ENCODE results near the gene WBP11. TPM values are rescaled to one million over a fixed set of nuclear protein-coding genes. Genes with fewer than 3 reads are reported as not detected.

The WBP11 gene
- total RNA-seq, 1 experiment from 2014 or later, result 108 TPM

- peak; percentile 59 for DNase-seq
- Mint-ChIP-seq H3K36me3 (ENCODE audit: insufficient read depth in 1 of 3, low read depth in 3 of 3) (peaks cover 18 to 33% (median 26%) of the 10 kb centered on the region in 3 experiments), H3K27me3 (ENCODE audit: low read depth) (peaks cover 5% of the 10 kb centered on the region; the same call in 1 of the 2 replicates), H3K9me3 (peaks cover 7 to 9% of the 10 kb centered on the region in 2 experiments; a peak in 4 of 5 replicates), H3K4me3 (peak overlapping the region; percentile 96 to 98), H3K4me1 (peaks cover 18 to 29% of the 10 kb centered on the region in 2 experiments), H3K27ac (peak overlapping the region; percentile 52 to 99 (median 79); a peak in 4 of 7 replicates)
- Histone ChIP-seq H3K79me2 (ENCODE audit: insufficient read depth, low read length) (no peaks in the 10 kb centered on the region; the same call in 1 of the 2 replicates), H2BK15ac (ENCODE audit: low read depth, low read length) (no peak overlapping the region), H4K91ac (ENCODE audit: insufficient read length, low read depth, low read length) (no peak overlapping the region), H3K27me3 (ENCODE audit: insufficient read depth, low read length) (no peaks in the 10 kb centered on the region), H2BK12ac (ENCODE audit: insufficient read length, low read depth, low read length) (no peak overlapping the region), H2AK5ac (ENCODE audit: insufficient read length, low read length) (no peak overlapping the region), H2BK120ac (ENCODE audit: low read depth, low read length, poor library complexity, severe bottlenecking) (no peak overlapping the region), H3K4me1 (ENCODE audit: insufficient read depth, low read length) (no peaks in the 10 kb centered on the region), H3K23ac (ENCODE audit: insufficient read length, low read depth, low read length) (no peak overlapping the region), H4K20me1 (ENCODE audit: control insufficient read depth, insufficient read depth, insufficient read length) (peaks cover 3% of the 10 kb centered on the region), H3K27ac (ENCODE audit: insufficient read length, low read depth, low read length) (no peak overlapping the region), H3K56ac (ENCODE audit: insufficient read length, low read depth, low read length) (no peak overlapping the region), H3K14ac (ENCODE audit: insufficient read depth, low read length) (no peak overlapping the region), H3K4ac (ENCODE audit: low read depth, low read length) (no peak overlapping the region), H4K8ac (replicated peaks; ENCODE audit: insufficient read length, low read depth, low read length) (no peak overlapping the region), H3K9ac (ENCODE audit: extremely low read depth, insufficient read length, low read length) (peak overlapping the region; percentile 92), H3K79me1 (ENCODE audit: insufficient read depth, low read depth, low read length, poor library complexity, severe bottlenecking) (no peaks in the 10 kb centered on the region), H2BK5ac (ENCODE audit: insufficient read length, low read length) (no peak overlapping the region), H3T11ph (ENCODE audit: low read length) (no peak overlapping the region), H3K9me3 (ENCODE audit: control insufficient read depth, low read depth, low read length) (no peaks in the 10 kb centered on the region), H4K5ac (ENCODE audit: insufficient read length, low read depth, low read length) (no peak overlapping the region), H2BK20ac (ENCODE audit: low read depth, low read length, poor library complexity, severe bottlenecking) (no peak overlapping the region), H3K4me2 (ENCODE audit: insufficient read depth, insufficient read length, low read length) (peak overlapping the region; percentile 89), H3K18ac (ENCODE audit: insufficient read length, low read depth, low read length) (peak overlapping the region; percentile 55), H2AFZ (ENCODE audit: low read length) (no peak overlapping the region), H3K23me2 (ENCODE audit: insufficient read length, low read depth, low read length, poor library complexity, severe bottlenecking) (peaks cover 8% of the 10 kb centered on the region)
- WGBS (ENCODE audit: extremely low coverage, insufficient read length, low lambda C conversion rate), result no CpG with 5 or more reads among the region's 16 CpGs
- TF ChIP-seq CTCF (conservative IDR thresholded peaks at IDR 0.05), result no peak
Observed at GRCh38 chr12:14768823-14769405, 34.4 kb downstream of the WBP11 start.

Data from H9 (cell line).